Neutrophil (primary cell): Measurements from ENCODE around the gene GRIK4.

Experiments
- H3K27ac ChIP-seq: fragments of 200-600 bp; sonication (generic); 2 replicates; pipeline ENCODE4 v1.5.1; 2016; ENCODE audit warnings: mild to moderate bottlenecking, moderate library complexity
- H3K27me3 ChIP-seq: fragments of 200-600 bp; sonication (generic); 2 replicates; pipeline ENCODE4 v1.6.0; 2016; ENCODE audit warnings: mild to moderate bottlenecking
- H3K36me3 ChIP-seq: fragments of 200-600 bp; sonication (generic); 2 replicates; pipeline ENCODE4 v1.5.1; 2017
- H3K4me1 ChIP-seq, 2 experiments: fragments of 200-600 bp in 1 of 2; sonication (generic) in 1 of 2; 1 replicate in 1 of 2; 2 replicates in 1 of 2; pipeline versions ENCODE4 v1.5.1 to v1.6.1; 2013 to 2016; ENCODE audit warnings: low read depth in 1 of 2, low read length in 1 of 2, mild to moderate bottlenecking in 1 of 2, moderate library complexity in 1 of 2; ENCODE audit not compliant: control insufficient read depth in 1 of 2, insufficient read depth in 1 of 2
- H3K4me3 ChIP-seq, 2 experiments: fragments of 200-600 bp in 1 of 2; sonication (generic) in 1 of 2; 1 replicate in 1 of 2; 2 replicates in 1 of 2; pipeline ENCODE4 v1.5.1; 2013 to 2016; ENCODE audit warnings: low read depth in 1 of 2, low read length in 1 of 2, mild to moderate bottlenecking in 1 of 2, moderate library complexity in 1 of 2
- H3K9me3 ChIP-seq: fragments of 200-600 bp; sonication (generic); 2 replicates; pipeline ENCODE4 v1.5.1; 2016
- CTCF ChIP-seq: fragments of 200-600 bp; sonication (generic); IDR thresholded peaks from 2 replicates; pipeline ENCODE4 v1.5.1; 2016; ENCODE audit warnings: antibody characterized with exemption

Gene GRIK4

GRCh38 chr11:120985718-120986569 lies 474.4 kb downstream of the GRIK4 start:
- no peaks in the 10 kb centered on the region for H3K9me3 ChIP-seq
- H3K27ac ChIP-seq: no peak overlapping the region
- H3K4me1 ChIP-seq: peaks cover 0 to 3% of the 10 kb centered on the region in 2 experiments
- no peak overlapping the region for H3K4me3 ChIP-seq
- H3K36me3 ChIP-seq: no peaks in the 10 kb centered on the region
- no peak for TF ChIP-seq CTCF
- H3K27me3 ChIP-seq: peaks cover 88% of the 10 kb centered on the region

GRCh38 chr11:120988603-120989002 lies 477.1 kb downstream of the GRIK4 start:
- Histone ChIP-seq H3K27ac (no peak overlapping the region), H3K27me3 (peaks cover 89% of the 10 kb centered on the region), H3K9me3 (no peaks in the 10 kb centered on the region), H3K4me3 (no peak overlapping the region), H3K4me1 (peaks cover 0 to 3% of the 10 kb centered on the region in 2 experiments), H3K36me3 (no peaks in the 10 kb centered on the region)
- no peak for TF ChIP-seq CTCF

- Histone ChIP-seq H3K27me3 (peaks cover 77% of the 10 kb centered on the region), H3K4me3 (no peak overlapping the region), H3K9me3 (no peaks in the 10 kb centered on the region), H3K27ac (no peak overlapping the region), H3K36me3 (no peaks in the 10 kb centered on the region), H3K4me1 (no peaks in the 10 kb centered on the region)
- TF ChIP-seq CTCF: no peak
These were observed 480.5 kb downstream of the GRIK4 start for GRCh38 chr11:120991830-120992686.

- Histone ChIP-seq H3K4me3 (no peak overlapping the region), H3K27me3 (peaks cover 57% of the 10 kb centered on the region), H3K36me3 (no peaks in the 10 kb centered on the region), H3K9me3 (no peaks in the 10 kb centered on the region), H3K4me1 (no peaks in the 10 kb centered on the region), H3K27ac (no peak overlapping the region)
- no peak for TF ChIP-seq CTCF
These were observed 482.7 kb downstream of the GRIK4 start for GRCh38 chr11:120994091-120994859.

GRCh38 chr11:120995184-120995583 lies 483.6 kb downstream of the GRIK4 start:
- Histone ChIP-seq H3K27me3 (peaks cover 59% of the 10 kb centered on the region), H3K27ac (no peak overlapping the region)
- TF ChIP-seq CTCF: no peak

More at GRCh38 chr11:120995184-120995583, 483.6 kb downstream of the GRIK4 start:
- Histone ChIP-seq H3K9me3 (no peaks in the 10 kb centered on the region), H3K36me3 (no peaks in the 10 kb centered on the region), H3K4me3 (no peak overlapping the region), H3K4me1 (no peaks in the 10 kb centered on the region)
